ENCODE data around the gene RING1.

RING1 gene

GRCh38 chr6:33193619-33194018 lies 14.7 kb upstream of the RING1 start:
- no peak for DNase-seq

- no peak for DNase-seq
Observed at GRCh38 chr6:33194431-33194979, 13.8 kb upstream of the RING1 start.

- DNase-seq: no peak
Observed at GRCh38 chr6:33195304-33196165, 12.8 kb upstream of the RING1 start.

- peak in 1 of 5 donors; percentile 53 for DNase-seq
Observed at GRCh38 chr6:33197431-33198048, 10.8 kb upstream of the RING1 start.

GRCh38 chr6:33198159-33198852 lies 10.0 kb upstream of the RING1 start:
- no peak for DNase-seq

GRCh38 chr6:33198853-33199436 lies 9.4 kb upstream of the RING1 start:
- no peak for DNase-seq

- DNase-seq: peak in 3 of 5 donors; percentile 56 to 83 (median 67)
Observed at GRCh38 chr6:33199687-33200218, 8.5 kb upstream of the RING1 start.

- peak; percentile 99 to 100 (median 99) for DNase-seq
Observed at GRCh38 chr6:33200219-33201146, 7.8 kb upstream of the RING1 start, which contains the start of the genes RXRB and SLC39A7. RXRB (minus strand) TSS chr6:33200665; CDS start chr6:33200476, 189 bp downstream. SLC39A7 (plus strand) TSS chr6:33200867; CDS start chr6:33201246, 379 bp downstream.

GRCh38 chr6:33201147-33201545 lies 7.2 kb upstream of the RING1 start:
- DNase-seq: no peak

GRCh38 chr6:33201935-33202334 lies 6.4 kb upstream of the RING1 start:
- DNase-seq: no peak

GRCh38 chr6:33202799-33203198 lies 5.5 kb upstream of the RING1 start:
- no peak for DNase-seq

- no peak for DNase-seq
Observed at GRCh38 chr6:33203443-33204164, 4.7 kb upstream of the RING1 start.

- no peak for DNase-seq
Observed at GRCh38 chr6:33204165-33204414, 4.2 kb upstream of the RING1 start.

GRCh38 chr6:33204415-33205190 lies 3.7 kb upstream of the RING1 start, which contains the start of gene HSD17B8:
HSD17B8 (plus strand) TSS chr6:33204655; CDS start chr6:33204669, 14 bp downstream.
- DNase-seq: peak; percentile 82 to 89 (median 88)

GRCh38 chr6:33205191-33206026 lies 2.9 kb upstream of the RING1 start:
- DNase-seq: peak in 1 of 5 donors; percentile 33

- DNase-seq: no peak
Observed at GRCh38 chr6:33206027-33206863, 2.1 kb upstream of the RING1 start.

GRCh38 chr6:33206864-33207551 lies 1.3 kb upstream of the RING1 start:
- no peak for DNase-seq

Measured in T-helper 1 cell (primary cell).